ENCODE data around the gene SH3PXD2A. TPM values are rescaled to one million over a fixed set of nuclear protein-coding genes. Genes with fewer than 3 reads are reported as not detected.

The SH3PXD2A gene
- total and polyA plus RNA-seq, 9 of the 15 experiments (the other 6 are each of a cell fraction or from before 2014, with no cell fraction given) = 0.41 to 9.3 (median 2.5) TPM

DNA sequence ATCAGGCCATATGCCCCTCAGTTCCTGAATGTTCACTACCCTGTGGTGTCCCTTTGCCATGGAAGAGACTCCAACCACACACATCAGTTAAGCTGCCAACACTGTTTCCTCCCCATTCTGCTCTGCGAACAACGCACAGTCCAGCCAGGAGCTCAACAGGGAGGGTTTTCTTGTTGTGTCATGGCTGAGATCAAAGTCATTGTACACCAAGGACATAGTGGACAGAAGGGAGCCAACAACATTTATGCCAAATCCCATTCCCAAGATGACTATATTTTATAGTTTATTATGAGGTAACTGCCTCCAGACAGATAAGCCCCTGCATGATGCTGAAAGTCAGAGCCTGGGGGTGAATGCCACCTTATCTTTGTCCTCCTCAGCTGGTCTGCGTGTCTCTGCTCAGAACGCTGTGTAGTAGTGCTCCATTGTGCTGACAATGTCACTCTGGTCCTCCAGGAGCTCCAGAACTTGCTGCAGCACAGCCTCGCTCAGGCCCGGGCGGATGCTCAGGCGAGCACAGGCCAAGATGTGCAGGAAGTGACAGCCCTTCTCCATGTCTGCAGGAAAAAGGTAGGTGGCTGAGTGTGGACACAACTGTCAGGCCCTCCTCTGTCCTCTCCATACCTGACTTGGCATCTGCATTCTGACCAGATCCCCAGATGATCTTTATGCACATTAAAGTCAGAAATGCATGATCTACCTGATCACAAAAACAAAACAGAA, 27.1 kb upstream of the SH3PXD2A start:
- no peaks in the 10 kb centered on the region for H3K9me1 ChIP-seq (ENCODE audit: control insufficient read depth, insufficient read depth, low read length)
- BruUV-seq (replicated peaks) = no TSS peak
- no peak overlapping the region for H3K27ac ChIP-seq (ENCODE audit: extremely low read depth, low read depth, low read length)
- no peak overlapping the region for H3K4me2 ChIP-seq (ENCODE audit: insufficient read depth, low read length)
- in situ Hi-C loops (cut with MboI) = loop anchor here (10.0 kb wide), 1 partner anchor 168 kb away; no protein-coding TSS in a partner anchor
- 0 out of 3 replicates have a peak, but pooled peaks cover 2% of the 10 kb centered on the region for H3K36me3 ChIP-seq (ENCODE audit: control insufficient read depth, insufficient read depth, low read length)
- no peak overlapping the region for H3K9ac ChIP-seq (ENCODE audit: insufficient read depth in 1 of 2, low read depth in 2 of 2, low read length in 2 of 2)
- H3K9me3 ChIP-seq (replicated peaks; ENCODE audit: control insufficient read depth, insufficient read depth, low read depth, low read length) = no peaks in the 10 kb centered on the region
- ChIA-PET CTCF (ENCODE audit: low intra/inter-chr PET ratio) (no interaction called here), POLR2A (no interaction called here)
- H3K79me2 ChIP-seq (ENCODE audit: control insufficient read depth, insufficient read depth, low read length) = no peaks in the 10 kb centered on the region
- 83% methylated on average over 2 of the region's 8 CpGs for WGBS (ENCODE audit: insufficient coverage, low coverage, missing lambda C conversion rate)
- H3K4me1 ChIP-seq (replicated peaks in 1 of 2; ENCODE audit: control insufficient read depth in 2 of 2, insufficient read depth in 2 of 2, low read length in 2 of 2) = no peaks in the 10 kb centered on the region
- FAIRE-seq = no peak
- H2AFZ ChIP-seq (ENCODE audit: low read depth, low read length) = no peak overlapping the region
- DNase-seq (ENCODE audit: extremely low read depth in 1 of 4, low spot score in 3 of 4) = no peak
- no peaks in the 10 kb centered on the region for H4K20me1 ChIP-seq (replicated peaks; ENCODE audit: control insufficient read depth, insufficient read depth, low read length)
- intact Hi-C loops (cut with micrococcal nuclease) = loop anchor here (10.0 kb wide), 1 partner anchor 162 kb away; no protein-coding TSS in a partner anchor
- no peaks in the 10 kb centered on the region for H3K27me3 ChIP-seq (ENCODE audit: control insufficient read depth in 2 of 2, insufficient read depth in 2 of 2, low read length in 2 of 2)
- ATAC-seq = no peak
- H3K4me3 ChIP-seq = no peak overlapping the region
- TF ChIP-seq MTF1 (CRISPR knock-in tag; IDR thresholded peaks at IDR 0.05; ENCODE audit: borderline replicate concordance) = no peak
- TF ChIP-seq ZNF507 (tag; conservative IDR thresholded peaks at IDR 0.05) = no peak
- no peak for TF ChIP-seq GTF2E2 (tag; IDR thresholded peaks at IDR 0.05)
- TF ChIP-seq, protein P1, sequence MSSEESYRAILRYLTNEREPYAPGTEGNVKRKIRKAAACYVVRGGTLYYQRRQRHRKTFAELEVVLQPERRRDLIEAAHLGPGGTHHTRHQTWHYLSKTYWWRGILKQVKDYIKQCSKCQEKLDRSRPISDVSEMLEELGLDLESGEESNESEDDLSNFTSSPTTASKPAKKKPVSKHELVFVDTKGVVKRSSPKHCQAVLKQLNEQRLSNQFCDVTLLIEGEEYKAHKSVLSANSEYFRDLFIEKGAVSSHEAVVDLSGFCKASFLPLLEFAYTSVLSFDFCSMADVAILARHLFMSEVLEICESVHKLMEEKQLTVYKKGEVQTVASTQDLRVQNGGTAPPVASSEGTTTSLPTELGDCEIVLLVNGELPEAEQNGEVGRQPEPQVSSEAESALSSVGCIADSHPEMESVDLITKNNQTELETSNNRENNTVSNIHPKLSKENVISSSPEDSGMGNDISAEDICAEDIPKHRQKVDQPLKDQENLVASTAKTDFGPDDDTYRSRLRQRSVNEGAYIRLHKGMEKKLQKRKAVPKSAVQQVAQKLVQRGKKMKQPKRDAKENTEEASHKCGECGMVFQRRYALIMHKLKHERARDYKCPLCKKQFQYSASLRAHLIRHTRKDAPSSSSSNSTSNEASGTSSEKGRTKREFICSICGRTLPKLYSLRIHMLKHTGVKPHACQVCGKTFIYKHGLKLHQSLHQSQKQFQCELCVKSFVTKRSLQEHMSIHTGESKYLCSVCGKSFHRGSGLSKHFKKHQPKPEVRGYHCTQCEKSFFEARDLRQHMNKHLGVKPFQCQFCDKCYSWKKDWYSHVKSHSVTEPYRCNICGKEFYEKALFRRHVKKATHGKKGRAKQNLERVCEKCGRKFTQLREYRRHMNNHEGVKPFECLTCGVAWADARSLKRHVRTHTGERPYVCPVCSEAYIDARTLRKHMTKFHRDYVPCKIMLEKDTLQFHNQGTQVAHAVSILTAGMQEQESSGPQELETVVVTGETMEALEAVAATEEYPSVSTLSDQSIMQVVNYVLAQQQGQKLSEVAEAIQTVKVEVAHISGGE (CRISPR knock-in tag; IDR thresholded peaks at IDR 0.05) = no peak
- TF ChIP-seq SAFB2 (IDR thresholded peaks at IDR 0.05; ENCODE audit: borderline replicate concordance, low read depth, low read length, severe bottlenecking) = no peak
- TF ChIP-seq, protein P2, sequence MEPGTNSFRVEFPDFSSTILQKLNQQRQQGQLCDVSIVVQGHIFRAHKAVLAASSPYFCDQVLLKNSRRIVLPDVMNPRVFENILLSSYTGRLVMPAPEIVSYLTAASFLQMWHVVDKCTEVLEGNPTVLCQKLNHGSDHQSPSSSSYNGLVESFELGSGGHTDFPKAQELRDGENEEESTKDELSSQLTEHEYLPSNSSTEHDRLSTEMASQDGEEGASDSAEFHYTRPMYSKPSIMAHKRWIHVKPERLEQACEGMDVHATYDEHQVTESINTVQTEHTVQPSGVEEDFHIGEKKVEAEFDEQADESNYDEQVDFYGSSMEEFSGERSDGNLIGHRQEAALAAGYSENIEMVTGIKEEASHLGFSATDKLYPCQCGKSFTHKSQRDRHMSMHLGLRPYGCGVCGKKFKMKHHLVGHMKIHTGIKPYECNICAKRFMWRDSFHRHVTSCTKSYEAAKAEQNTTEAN (CRISPR knock-in tag; IDR thresholded peaks at IDR 0.05) = no peak
- no peak for TF ChIP-seq BRCA1 (IDR thresholded peaks at IDR 0.05)
- no peak for TF ChIP-seq BRCA1 (CRISPR knock-in tag; IDR thresholded peaks at IDR 0.05)
- TF ChIP-seq POLR3G (IDR thresholded peaks at IDR 0.05; ENCODE audit: extremely low read depth, insufficient read length, insufficient replicate concordance) = no peak
- TF ChIP-seq U2AF1 (optimal IDR thresholded peaks at IDR 0.05; ENCODE audit: low read depth, low read length) = no peak
- no peak for TF ChIP-seq MTA1 (IDR thresholded peaks at IDR 0.05; ENCODE audit: borderline replicate concordance)
- no peak for TF ChIP-seq WHSC1 (IDR thresholded peaks at IDR 0.05; ENCODE audit: low read length)

Data from K562 (cell line).